GM10266 (cell line): ENCODE measurements around the gene ESR2.

Experiments
- DNase-seq: peaks from one replicate; pipeline ENCODE4 v3.0.0; 2012; ENCODE audit errors: extremely low spot score
- TF ChIP-seq, protein P1 (sequence below): IDR thresholded peaks from 2 replicates; pipeline ENCODE4 v1.5.1; 2012; ENCODE audit warnings: mild to moderate bottlenecking, low read depth; ENCODE audit not compliant: control insufficient read depth, insufficient read depth; ENCODE audit errors: missing control alignments

Gene ESR2

DNA sequence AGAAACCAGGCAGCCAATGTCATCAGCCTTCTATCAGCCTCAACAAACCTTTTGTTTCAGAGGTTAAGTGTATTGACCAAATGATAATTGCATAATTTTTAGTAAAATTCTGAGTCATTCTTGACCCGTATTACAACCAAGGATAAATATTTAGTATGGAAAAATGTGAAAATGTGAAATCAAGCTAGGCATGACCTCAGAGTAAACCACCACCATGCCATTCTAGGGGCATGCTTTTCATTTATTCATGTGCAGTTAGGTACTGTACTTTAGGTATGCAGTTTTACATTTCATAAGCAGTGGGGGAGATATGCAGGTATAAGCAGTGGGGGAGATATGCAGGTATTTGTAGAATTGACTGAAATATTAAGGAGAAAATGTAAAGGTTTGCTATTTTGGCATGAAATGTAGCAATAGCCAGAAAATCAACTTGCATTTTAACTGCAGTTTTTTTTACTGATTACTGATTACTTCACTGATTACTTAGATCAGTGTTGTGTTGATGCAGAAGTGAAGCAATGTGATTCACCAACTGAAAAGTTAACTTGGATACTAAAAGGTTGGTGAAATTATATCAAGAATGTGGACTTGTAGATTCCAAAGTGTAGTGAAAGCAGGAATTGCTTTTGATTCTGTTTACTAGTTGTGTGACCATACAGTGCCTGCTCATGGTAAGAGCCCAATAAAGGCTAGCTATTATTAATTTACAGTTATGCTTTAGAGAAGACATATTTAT is 184.2 kb downstream of the ESR2 start:
- no peak for DNase-seq
- TF ChIP-seq, protein P1, sequence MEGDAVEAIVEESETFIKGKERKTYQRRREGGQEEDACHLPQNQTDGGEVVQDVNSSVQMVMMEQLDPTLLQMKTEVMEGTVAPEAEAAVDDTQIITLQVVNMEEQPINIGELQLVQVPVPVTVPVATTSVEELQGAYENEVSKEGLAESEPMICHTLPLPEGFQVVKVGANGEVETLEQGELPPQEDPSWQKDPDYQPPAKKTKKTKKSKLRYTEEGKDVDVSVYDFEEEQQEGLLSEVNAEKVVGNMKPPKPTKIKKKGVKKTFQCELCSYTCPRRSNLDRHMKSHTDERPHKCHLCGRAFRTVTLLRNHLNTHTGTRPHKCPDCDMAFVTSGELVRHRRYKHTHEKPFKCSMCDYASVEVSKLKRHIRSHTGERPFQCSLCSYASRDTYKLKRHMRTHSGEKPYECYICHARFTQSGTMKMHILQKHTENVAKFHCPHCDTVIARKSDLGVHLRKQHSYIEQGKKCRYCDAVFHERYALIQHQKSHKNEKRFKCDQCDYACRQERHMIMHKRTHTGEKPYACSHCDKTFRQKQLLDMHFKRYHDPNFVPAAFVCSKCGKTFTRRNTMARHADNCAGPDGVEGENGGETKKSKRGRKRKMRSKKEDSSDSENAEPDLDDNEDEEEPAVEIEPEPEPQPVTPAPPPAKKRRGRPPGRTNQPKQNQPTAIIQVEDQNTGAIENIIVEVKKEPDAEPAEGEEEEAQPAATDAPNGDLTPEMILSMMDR = no peak

DNA sequence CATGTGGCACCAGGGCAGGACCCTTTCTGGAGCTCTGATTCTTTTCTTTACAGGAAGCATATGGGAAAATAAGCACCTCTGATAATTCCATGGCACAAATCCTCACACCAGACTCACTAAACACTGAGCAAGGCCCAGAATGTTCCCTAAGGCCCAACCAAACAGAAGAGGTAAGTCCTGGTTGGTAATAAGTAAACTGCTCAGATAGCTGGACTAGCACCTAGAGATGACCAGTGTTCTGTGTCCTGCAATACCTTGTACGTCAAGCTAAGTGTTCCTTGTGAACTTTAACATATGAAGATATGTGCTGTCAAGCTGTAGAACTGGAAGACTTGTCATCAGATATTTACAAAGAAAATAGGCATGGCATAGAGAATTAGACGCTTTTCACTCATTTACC is 186.7 kb downstream of the ESR2 start:
- TF ChIP-seq, protein P1 = no peak
- DNase-seq = no peak

DNA sequence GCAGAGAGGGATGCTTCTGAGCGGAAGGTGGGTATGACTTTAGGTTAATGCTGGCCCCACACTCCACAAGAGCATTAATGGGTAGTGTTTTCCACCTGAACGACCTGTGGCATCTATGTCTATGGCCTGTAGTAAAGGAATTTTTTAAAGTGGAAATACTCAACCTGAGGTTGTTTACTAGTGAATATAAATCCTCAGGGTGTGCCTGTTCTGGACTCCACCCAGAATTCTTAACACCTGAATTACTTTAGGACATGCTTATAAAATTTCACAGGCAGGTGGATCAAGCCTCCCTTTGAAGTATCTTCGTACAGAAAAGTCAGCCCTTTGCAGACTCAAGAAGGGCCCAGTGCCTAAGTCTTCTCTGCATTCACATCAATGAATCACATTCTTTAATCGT is 196.1 kb downstream of the ESR2 start:
- no peak for DNase-seq
- TF ChIP-seq, protein P1 = no peak

DNA sequence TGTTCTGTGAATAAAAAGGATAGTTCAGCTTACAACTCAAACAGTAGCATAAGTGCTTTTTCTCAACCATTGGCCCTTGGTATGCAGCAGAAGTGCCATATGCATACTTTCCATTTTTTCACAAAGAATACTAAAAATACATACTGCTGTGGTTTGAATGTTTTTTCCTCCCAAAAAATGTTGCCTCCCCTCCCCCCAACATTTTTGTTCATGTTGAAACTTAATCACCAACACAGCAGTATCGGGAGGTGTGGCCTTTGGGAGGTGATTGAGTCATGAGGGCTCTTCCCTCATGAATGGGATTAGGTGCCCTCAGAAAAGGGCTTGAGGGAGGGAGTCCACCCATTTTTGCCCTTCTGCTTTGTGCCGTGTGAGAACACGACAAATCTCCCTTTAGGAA is 198.6 kb downstream of the ESR2 start:
- DNase-seq = no peak
- TF ChIP-seq, protein P1 = no peak

DNA sequence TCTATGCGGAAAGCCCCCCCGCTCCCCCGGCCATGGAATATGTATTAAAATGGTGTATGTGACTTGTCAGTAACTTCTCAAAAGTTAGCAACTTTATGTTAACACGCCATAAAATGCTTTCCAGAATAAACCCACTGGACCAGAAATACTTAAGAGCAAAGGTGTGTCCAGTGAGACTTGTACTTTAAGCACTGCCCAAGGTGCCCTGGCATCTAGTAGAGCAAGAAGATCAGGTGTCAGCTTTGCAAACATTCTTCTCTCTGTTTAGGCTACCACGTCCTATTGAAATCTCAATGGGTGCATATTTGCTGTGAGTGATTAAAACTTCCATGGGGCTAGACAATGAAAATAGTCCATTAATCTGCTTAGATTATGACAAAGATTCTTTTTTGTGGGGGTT is 201.2 kb downstream of the ESR2 start:
- DNase-seq = no peak
- TF ChIP-seq, protein P1 = no peak

DNA sequence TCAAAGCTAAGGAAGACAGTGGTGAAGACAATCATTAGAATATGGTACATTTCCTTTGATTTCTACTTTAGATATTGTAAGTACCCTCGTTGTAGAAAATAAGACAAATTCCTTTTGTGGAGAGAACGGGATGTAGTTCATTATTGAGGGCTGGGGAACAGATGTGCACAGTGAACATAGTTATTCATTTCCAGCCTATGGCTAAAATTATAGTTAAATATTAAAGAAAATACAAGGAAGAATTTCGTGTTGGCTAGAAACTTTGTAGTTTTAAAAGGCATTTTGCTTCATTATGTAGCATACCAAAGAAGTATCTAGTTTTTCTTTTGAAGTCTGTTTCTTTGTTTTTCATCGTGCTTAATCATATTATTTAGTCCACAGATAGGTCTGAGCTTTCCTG is 201.8 kb downstream of the ESR2 start:
- no peak for DNase-seq
- TF ChIP-seq, protein P1 = no peak

DNA sequence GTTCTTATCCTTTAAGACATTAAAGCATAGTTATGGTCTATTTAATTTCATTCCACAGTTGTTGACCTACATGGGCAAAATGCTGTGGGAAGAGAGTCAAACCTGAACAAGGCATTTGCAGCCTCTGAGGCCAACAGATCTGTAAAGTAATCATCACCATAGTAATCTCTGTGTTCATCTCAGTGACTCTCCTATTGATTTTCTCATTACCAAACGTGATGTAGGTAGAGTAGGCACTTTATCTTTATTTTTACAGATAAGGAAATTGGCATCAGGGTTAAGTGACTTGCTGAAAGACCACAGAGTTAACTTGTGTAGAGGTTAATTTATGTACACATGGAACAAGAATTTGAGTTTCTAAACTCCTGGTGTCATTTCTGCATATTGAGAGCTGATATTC is 203.0 kb downstream of the ESR2 start:
- DNase-seq = no peak
- TF ChIP-seq, protein P1 = no peak
